Measurements from ENCODE around the gene THAP7. TPM values are rescaled to one million over a fixed set of nuclear protein-coding genes. Genes with fewer than 3 reads are reported as not detected.
A peak's percentile ranks its signal among the peaks of the same experiment; 100 is the strongest.

THAP7 gene
- total and polyA plus RNA-seq, 2 of the 13 experiments (the other 11 are each of a cell fraction or from before 2014, with no cell fraction given), result 13.0 to 25.5 TPM

DNA sequence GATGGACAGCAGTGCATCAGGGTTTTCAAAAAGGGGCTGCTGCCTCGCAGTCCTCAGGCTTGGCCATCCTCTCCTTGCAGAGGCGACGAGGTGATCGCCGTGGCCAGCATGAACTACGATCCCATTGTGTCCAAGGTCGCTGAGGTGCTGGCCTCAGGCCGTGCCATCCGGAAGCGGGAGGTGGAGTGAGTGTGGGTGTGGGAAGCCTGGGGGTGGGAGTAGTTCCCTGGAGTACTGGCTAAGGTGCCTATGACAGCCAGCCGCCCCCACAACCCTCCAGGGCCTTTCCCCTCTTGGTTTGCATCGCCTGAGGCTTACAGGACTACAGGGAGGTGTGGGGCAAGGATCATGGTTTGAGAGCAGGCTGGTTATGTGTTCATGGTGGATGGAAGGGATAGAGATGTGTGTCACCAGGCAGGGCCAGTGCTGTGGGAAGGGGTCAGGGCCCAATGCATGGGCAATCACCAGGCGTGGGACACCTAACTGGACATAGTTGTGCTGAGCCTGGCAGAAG is 21.9 kb downstream of the THAP7 start (continued):
- TF ChIP-seq, protein P1, sequence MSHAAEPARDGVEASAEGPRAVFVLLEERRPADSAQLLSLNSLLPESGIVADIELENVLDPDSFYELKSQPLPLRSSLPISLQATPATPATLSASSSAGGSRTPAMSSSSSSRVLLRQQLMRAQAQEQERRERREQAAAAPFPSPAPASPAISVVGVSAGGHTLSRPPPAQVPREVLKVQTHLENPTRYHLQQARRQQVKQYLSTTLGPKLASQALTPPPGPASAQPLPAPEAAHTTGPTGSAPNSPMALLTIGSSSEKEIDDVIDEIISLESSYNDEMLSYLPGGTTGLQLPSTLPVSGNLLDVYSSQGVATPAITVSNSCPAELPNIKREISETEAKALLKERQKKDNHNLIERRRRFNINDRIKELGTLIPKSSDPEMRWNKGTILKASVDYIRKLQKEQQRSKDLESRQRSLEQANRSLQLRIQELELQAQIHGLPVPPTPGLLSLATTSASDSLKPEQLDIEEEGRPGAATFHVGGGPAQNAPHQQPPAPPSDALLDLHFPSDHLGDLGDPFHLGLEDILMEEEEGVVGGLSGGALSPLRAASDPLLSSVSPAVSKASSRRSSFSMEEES (CRISPR knock-in tag; IDR thresholded peaks at IDR 0.05), result no peak
- TF ChIP-seq, protein P2, sequence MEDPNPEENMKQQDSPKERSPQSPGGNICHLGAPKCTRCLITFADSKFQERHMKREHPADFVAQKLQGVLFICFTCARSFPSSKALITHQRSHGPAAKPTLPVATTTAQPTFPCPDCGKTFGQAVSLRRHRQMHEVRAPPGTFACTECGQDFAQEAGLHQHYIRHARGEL (CRISPR knock-in tag; IDR thresholded peaks at IDR 0.05), result 0 out of 2 replicates have a peak, but pooled peaks have one; percentile 46
- TF ChIP-seq ZNF788 (CRISPR knock-in tag; IDR thresholded peaks at IDR 0.05; ENCODE audit: borderline replicate concordance), result peak; percentile 52; the same call in 1 of the 2 replicates
- TF ChIP-seq THAP9 (CRISPR knock-in tag; IDR thresholded peaks at IDR 0.05; ENCODE audit: borderline replicate concordance), result peak; percentile 58; the same call in 1 of the 2 replicates
- TF ChIP-seq ARNT2 (CRISPR knock-in tag; IDR thresholded peaks at IDR 0.05; ENCODE audit: low read depth), result 0 out of 2 replicates have a peak, but pooled peaks have one; percentile 19
- TF ChIP-seq AGO1 (IDR thresholded peaks at IDR 0.05; ENCODE audit: low read depth, low read length, poor library complexity, severe bottlenecking), result no peak
- no peak for TF ChIP-seq EZH2 (conservative IDR thresholded peaks at IDR 0.05; ENCODE audit: low read depth, low read length)
- TF ChIP-seq CHD4 (IDR thresholded peaks at IDR 0.05; ENCODE audit: borderline replicate concordance, low read length), result no peak
- no peak for TF ChIP-seq JDP2 (CRISPR knock-in tag; IDR thresholded peaks at IDR 0.05; ENCODE audit: borderline replicate concordance)
- no peak for TF ChIP-seq CENPX (CRISPR knock-in tag; IDR thresholded peaks at IDR 0.05)
- TF ChIP-seq ARID2 (CRISPR knock-in tag; IDR thresholded peaks at IDR 0.05; ENCODE audit: borderline replicate concordance), result no peak
- no peak for TF ChIP-seq ZNF646 (CRISPR knock-in tag; IDR thresholded peaks at IDR 0.05)
- TF ChIP-seq FOSL2 (CRISPR knock-in tag; IDR thresholded peaks at IDR 0.05), result no peak
- TF ChIP-seq HOXD1 (CRISPR knock-in tag; IDR thresholded peaks at IDR 0.05), result no peak
- no peak for TF ChIP-seq ZFAT (CRISPR knock-in tag; conservative IDR thresholded peaks at IDR 0.05)
- TF ChIP-seq, protein P3, sequence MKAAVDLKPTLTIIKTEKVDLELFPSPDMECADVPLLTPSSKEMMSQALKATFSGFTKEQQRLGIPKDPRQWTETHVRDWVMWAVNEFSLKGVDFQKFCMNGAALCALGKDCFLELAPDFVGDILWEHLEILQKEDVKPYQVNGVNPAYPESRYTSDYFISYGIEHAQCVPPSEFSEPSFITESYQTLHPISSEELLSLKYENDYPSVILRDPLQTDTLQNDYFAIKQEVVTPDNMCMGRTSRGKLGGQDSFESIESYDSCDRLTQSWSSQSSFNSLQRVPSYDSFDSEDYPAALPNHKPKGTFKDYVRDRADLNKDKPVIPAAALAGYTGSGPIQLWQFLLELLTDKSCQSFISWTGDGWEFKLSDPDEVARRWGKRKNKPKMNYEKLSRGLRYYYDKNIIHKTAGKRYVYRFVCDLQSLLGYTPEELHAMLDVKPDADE (CRISPR knock-in tag; IDR thresholded peaks at IDR 0.05), result no peak
- TF ChIP-seq WIZ (CRISPR knock-in tag; IDR thresholded peaks at IDR 0.05), result no peak
